ENCODE data around the gene EXT2. TPM values are rescaled to one million over a fixed set of nuclear protein-coding genes. Genes with fewer than 3 reads are reported as not detected.

The EXT2 gene
- total and polyA plus RNA-seq, 8 donors = 14.4 to 36.3 (median 24.9) TPM

DNA sequence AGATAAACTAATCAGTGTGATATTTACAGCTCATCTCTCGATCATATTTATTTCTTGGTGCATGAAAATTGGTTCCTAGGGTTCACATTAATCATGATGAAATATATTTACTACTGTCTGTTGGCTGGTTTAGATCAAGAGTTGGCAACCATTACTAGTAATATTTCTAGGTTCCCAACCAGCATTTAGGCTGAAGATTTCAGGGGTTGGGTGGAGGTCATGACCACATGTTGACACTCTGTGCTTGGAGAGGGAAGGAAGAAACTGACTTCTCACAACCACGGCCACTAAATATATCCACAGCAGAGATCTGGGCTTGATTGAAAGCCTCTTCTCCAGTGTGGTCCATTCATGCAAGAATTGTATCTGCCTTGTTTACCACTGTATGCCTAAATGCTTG, 126.5 kb downstream of the EXT2 start:
- no peaks in the 10 kb centered on the region for H3K9me3 ChIP-seq
- TF ChIP-seq, protein P1, sequence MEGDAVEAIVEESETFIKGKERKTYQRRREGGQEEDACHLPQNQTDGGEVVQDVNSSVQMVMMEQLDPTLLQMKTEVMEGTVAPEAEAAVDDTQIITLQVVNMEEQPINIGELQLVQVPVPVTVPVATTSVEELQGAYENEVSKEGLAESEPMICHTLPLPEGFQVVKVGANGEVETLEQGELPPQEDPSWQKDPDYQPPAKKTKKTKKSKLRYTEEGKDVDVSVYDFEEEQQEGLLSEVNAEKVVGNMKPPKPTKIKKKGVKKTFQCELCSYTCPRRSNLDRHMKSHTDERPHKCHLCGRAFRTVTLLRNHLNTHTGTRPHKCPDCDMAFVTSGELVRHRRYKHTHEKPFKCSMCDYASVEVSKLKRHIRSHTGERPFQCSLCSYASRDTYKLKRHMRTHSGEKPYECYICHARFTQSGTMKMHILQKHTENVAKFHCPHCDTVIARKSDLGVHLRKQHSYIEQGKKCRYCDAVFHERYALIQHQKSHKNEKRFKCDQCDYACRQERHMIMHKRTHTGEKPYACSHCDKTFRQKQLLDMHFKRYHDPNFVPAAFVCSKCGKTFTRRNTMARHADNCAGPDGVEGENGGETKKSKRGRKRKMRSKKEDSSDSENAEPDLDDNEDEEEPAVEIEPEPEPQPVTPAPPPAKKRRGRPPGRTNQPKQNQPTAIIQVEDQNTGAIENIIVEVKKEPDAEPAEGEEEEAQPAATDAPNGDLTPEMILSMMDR (IDR thresholded peaks at IDR 0.05) = no peak
- intact Hi-C loops (cut with DNase I) = no loop called here
- ATAC-seq (no peak), DNase-seq (no peak), FAIRE-seq (no peak)
- no peaks in the 10 kb centered on the region for H3K36me3 ChIP-seq
- H3K4me3 ChIP-seq = no peak overlapping the region
- no peaks in the 10 kb centered on the region for H3K27me3 ChIP-seq
- WGBS, 2 donors = 87 to 95% methylated on average over 2 of the region's 2 CpGs
- no peak overlapping the region for H3K27ac ChIP-seq
- no peaks in the 10 kb centered on the region for H3K4me1 ChIP-seq

DNA sequence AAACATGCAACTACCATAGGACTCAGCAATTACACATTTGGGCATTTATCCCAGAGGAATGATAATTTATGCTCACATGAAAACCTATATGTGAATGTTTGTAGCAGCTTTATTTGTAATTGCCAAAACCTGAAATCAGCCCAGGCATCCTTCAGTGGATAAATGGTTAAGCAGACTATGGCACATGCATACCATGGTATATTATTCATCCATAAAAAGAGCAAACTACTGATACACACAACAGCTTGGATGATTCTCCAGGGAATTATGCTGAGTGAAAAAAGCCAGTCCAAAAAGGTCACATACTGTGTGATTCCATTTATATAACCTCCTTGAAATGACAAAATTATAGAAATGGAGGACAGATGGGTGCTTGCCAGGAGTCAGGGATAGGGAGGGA, 127.8 kb downstream of the EXT2 start:
- no peak overlapping the region for H3K27ac ChIP-seq
- H3K4me1 ChIP-seq = no peaks in the 10 kb centered on the region
- intact Hi-C loops (cut with DNase I) = no loop called here
- TF ChIP-seq, protein P1 (IDR thresholded peaks at IDR 0.05) = no peak
- H3K36me3 ChIP-seq = no peaks in the 10 kb centered on the region
- FAIRE-seq = no peak
- H3K27me3 ChIP-seq = no peaks in the 10 kb centered on the region
- no peak for DNase-seq
- no peaks in the 10 kb centered on the region for H3K9me3 ChIP-seq
- ATAC-seq = no peak
- H3K4me3 ChIP-seq = no peak overlapping the region

DNA sequence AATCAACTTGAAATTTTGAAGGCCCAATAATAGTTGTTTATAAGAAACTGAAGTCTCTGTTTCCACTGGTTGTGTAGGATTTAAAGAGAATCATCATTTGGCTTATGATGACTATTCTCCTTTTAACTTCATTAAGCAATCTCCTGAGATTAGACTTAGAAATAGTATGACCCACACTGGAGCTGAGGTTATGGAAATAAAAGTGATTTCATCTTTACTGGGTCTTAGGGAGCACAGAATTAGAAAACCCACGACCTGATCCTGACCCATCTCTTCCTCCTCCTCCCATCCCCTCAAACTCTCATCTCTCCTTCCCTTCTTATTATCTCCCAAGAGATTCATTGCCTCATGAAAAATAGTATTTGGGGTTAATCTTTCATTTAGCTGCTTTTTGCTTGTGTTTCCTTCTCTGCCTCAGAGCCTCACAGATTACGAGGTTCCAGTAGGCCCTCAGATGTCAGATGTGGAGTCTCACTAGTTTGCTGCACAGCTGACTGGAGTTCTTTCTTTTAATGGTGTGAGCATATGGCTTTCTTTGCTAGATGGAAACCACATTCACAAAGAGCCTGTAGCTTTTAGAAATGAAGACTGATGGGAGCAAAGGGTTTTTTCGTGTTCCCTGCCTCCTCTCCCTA, 129.5 kb downstream of the EXT2 start:
- intact Hi-C loops (cut with DNase I) = no loop called here

DNA sequence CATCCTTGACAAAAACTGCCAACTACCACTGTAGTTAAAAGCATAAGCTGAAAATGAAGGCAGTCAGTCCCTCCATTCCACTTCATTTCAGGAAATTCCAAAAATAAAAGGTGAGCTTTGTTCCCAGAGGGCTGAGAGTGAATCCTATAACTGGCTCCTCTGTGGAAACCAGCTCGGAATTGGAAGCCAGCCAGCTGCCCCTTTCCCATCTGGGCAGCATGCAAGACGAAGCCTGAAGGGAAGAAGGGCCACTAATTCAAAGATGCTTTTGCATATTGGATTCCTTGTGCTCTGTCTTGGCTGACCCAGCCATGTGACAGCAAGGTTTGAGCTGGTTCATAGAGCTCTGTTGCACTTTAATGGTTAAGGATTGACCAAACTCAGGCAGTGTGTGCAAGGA, 131.0 kb downstream of the EXT2 start:
- DNase-seq = no peak

More for the DNA sequence above, 129.5 kb downstream of the EXT2 start:
- FAIRE-seq = no peak
- H3K9me3 ChIP-seq = no peaks in the 10 kb centered on the region
- TF ChIP-seq, protein P1 (IDR thresholded peaks at IDR 0.05) = no peak
- ATAC-seq = no peak
- DNase-seq = no peak
- H3K36me3 ChIP-seq = no peaks in the 10 kb centered on the region
- H3K4me1 ChIP-seq = no peaks in the 10 kb centered on the region
- H3K4me3 ChIP-seq = no peak overlapping the region
- 89% methylated on average over 3 of the region's 3 CpGs for WGBS, 2 donors
- H3K27me3 ChIP-seq = no peaks in the 10 kb centered on the region
- H3K27ac ChIP-seq = no peak overlapping the region

DNA sequence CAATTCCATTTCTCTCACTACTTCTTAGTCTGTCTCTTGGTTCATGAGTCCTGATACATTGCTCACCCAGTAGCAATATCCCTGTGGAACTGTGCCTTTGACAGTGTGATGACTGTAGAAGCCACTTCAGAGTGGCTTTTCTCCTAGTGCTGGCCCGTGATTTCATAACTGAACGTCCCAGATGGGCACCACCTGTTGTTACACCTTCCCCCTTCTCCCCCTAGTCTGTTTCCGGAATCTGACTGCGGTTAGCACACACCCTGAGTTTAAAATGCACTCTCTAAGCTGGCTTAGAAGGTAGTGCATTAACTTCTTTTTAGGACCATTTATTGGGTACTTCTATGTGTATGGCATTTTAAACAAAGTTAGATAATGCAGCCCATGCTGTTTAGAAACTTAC, 131.5 kb downstream of the EXT2 start:
- DNase-seq (no peak), ATAC-seq (no peak), FAIRE-seq (no peak)
- Histone ChIP-seq H3K27ac (no peak overlapping the region), H3K4me3 (no peak overlapping the region), H3K27me3 (no peaks in the 10 kb centered on the region), H3K9me3 (no peaks in the 10 kb centered on the region), H3K36me3 (no peaks in the 10 kb centered on the region), H3K4me1 (no peaks in the 10 kb centered on the region)
- TF ChIP-seq, protein P1 (IDR thresholded peaks at IDR 0.05) = no peak
- intact Hi-C loops (cut with DNase I) = no loop called here
- 70 to 88% methylated on average over 4 of the region's 4 CpGs for WGBS, 2 donors

More for the DNA sequence above, 131.0 kb downstream of the EXT2 start:
- Histone ChIP-seq H3K27me3 (no peaks in the 10 kb centered on the region), H3K4me1 (no peaks in the 10 kb centered on the region), H3K27ac (no peak overlapping the region), H3K9me3 (no peaks in the 10 kb centered on the region), H3K4me3 (no peak overlapping the region), H3K36me3 (no peaks in the 10 kb centered on the region)
- intact Hi-C loops (cut with DNase I) = no loop called here
- 83 to 89% methylated on average over 2 of the region's 2 CpGs for WGBS, 2 donors
- FAIRE-seq (no peak), ATAC-seq (no peak)
- TF ChIP-seq, protein P1 (IDR thresholded peaks at IDR 0.05) = no peak

All from pancreas (tissue), 10 donors.